Thymus (tissue), 11 donors: Measurements from ENCODE around the gene CLNK. TPM values are rescaled to one million over a fixed set of nuclear protein-coding genes. Genes with fewer than 3 reads are reported as not detected.
"Not testable (repeated sequence)": the region's sequence is repeated elsewhere in the genome, so short reads cannot be mapped to it uniquely, and the experiment has no call there.

ENCODE experiments used
- DNase-seq, 9 donors: peaks; one replicate each; pipeline ENCODE4 v3.0.0-alpha.2; 2013; ENCODE audit warnings: low spot score in 9 of 9, low read depth in 6 of 9, missing footprints in 1 of 9
- H3K27ac ChIP-seq, 2 donors: one replicate each; pipeline ENCODE4 v1.5.1; 2013; ENCODE audit warnings: control low read depth in 1 of 2, low read depth in 1 of 2, low read length in 1 of 2, mild to moderate bottlenecking in 1 of 2, moderate library complexity in 1 of 2
- H3K27me3 ChIP-seq, 2 donors: one replicate each; pipeline ENCODE4 v1.5.1; 2013; ENCODE audit warnings: low read length in 1 of 2; ENCODE audit not compliant: control insufficient read depth in 2 of 2, insufficient read depth in 1 of 2
- H3K36me3 ChIP-seq, 2 donors: one replicate each; pipeline ENCODE4 v1.5.1; 2013; ENCODE audit warnings: low read length in 1 of 2, mild to moderate bottlenecking in 1 of 2, moderate library complexity in 1 of 2; ENCODE audit not compliant: control insufficient read depth in 2 of 2, insufficient read depth in 2 of 2
- H3K4me1 ChIP-seq, 2 donors: one replicate each; pipeline ENCODE4 v1.5.1; 2013; ENCODE audit warnings: low read length in 2 of 2; ENCODE audit not compliant: control insufficient read depth in 2 of 2, insufficient read depth in 2 of 2
- H3K4me3 ChIP-seq, 2 donors: one replicate each; pipeline ENCODE4 v1.5.1; 2013; ENCODE audit warnings: low read length in 2 of 2, control low read depth in 1 of 2, mild to moderate bottlenecking in 1 of 2
- H3K9me3 ChIP-seq, 2 donors: one replicate each; pipeline ENCODE4 v1.5.1; 2013; ENCODE audit warnings: low read length in 1 of 2, mild to moderate bottlenecking in 1 of 2; ENCODE audit not compliant: control insufficient read depth in 2 of 2, insufficient read depth in 1 of 2
- WGBS: extraction: QIAGEN DNeasy Blood & Tissue Kit; methylation state at CpG from one replicate; pipeline ENCODE4 v1.1.7; 2013; 5-methylcytosine and 5-hydroxymethylcytosine counted together
- polyA plus RNA-seq: library from polyadenylated mRNA; stranded (reverse); fragments of 200-250 nt; gene quantifications from one replicate; pipeline ENCODE4 v1.2.3, GENCODE V29; 2013
- total RNA-seq: library from RNA; stranded (reverse); fragments of 120-200 nt; gene quantifications from one replicate; pipeline ENCODE4 v1.2.4, GENCODE V29; 2013
- donor health status: healthy.

The CLNK gene
- total and polyA plus RNA-seq, 2 donors, result 1.9 to 2.6 TPM

GRCh38 chr4:10619855-10620254 lies 64.7 kb downstream of the CLNK start:
- 99% methylated on average over 11 of the region's 11 CpGs for WGBS

DNA sequence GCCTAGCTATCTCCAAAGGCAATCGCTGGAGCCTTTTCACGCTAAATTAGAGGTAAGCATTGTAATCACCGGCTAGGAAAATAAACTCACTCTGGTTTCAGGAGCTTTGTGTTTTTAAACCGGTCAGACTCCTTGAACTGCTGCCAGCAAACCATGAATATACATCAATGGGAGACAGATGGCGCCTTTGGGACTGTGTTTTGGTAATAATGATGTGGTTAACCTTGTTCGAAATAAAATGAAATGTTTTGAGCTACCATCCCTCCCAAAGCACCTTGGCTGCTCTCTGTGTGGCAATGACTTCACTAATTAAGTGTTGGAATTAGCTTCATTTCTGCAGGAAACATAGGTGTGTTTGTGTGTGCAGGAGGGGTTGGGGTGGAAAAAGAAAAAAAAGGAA lies 65.3 kb downstream of the CLNK start:
- peaks cover 13 to 16% of the 10 kb centered on the region in 2 donors for H3K4me1 ChIP-seq
- no peaks in the 10 kb centered on the region for H3K9me3 ChIP-seq
- no peaks in the 10 kb centered on the region for H3K27me3 ChIP-seq
- no peak overlapping the region for H3K4me3 ChIP-seq
- H3K36me3 ChIP-seq, result no peaks in the 10 kb centered on the region
- WGBS, result 26% methylated on average over 6 of the region's 6 CpGs
- H3K27ac ChIP-seq, result no peak overlapping the region
- DNase-seq, result no peak

More at GRCh38 chr4:10619855-10620254, 64.7 kb downstream of the CLNK start:
- Histone ChIP-seq H3K9me3 (no peaks in the 10 kb centered on the region), H3K36me3 (no peaks in the 10 kb centered on the region), H3K27ac (no peak overlapping the region), H3K4me3 (no peak overlapping the region), H3K27me3 (no peaks in the 10 kb centered on the region), H3K4me1 (peaks cover 16% of the 10 kb centered on the region in 2 donors)
- no peak for DNase-seq

GRCh38 chr4:10614926-10615325 lies 69.6 kb downstream of the CLNK start:
- H3K9me3 ChIP-seq, H3K27ac ChIP-seq, H3K27me3 ChIP-seq, H3K36me3 ChIP-seq, H3K4me3 ChIP-seq, DNase-seq: not testable (repeated sequence)
- WGBS, result 97% methylated on average over 8 of the region's 8 CpGs
- peaks cover 7 to 11% of the 10 kb centered on the region in 2 donors for H3K4me1 ChIP-seq

GRCh38 chr4:10613926-10614478 lies 70.6 kb downstream of the CLNK start:
- H3K9me3 ChIP-seq, result no peaks in the 10 kb centered on the region
- H3K4me3 ChIP-seq, result no peak overlapping the region
- H3K4me1 ChIP-seq, result peaks cover 2% of the 10 kb centered on the region in 2 donors
- H3K36me3 ChIP-seq, result no peaks in the 10 kb centered on the region
- WGBS, result 91% methylated on average over 5 of the region's 5 CpGs
- H3K27me3 ChIP-seq, result no peaks in the 10 kb centered on the region
- no peak for DNase-seq
- H3K27ac ChIP-seq, result no peak overlapping the region

DNA sequence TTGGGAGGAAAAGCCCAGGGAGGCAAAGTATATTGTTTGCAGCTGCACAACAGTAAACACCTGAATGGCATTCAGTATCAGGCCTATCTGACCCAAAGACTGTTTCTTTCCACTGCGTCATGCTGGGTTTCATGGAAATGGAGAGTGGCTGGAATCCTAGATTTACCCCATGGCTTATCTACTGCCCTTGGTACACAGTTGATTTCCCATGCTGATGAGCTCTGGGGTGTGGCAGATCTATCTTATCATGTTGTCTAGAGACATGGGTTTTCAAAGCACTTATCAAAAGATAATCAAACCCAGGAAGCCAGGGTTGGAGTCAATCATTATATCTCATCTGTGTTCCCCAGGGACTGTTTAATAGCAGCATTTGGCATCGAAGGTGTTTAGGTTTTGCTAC lies 72.1 kb downstream of the CLNK start:
- DNase-seq, result no peak
- no peaks in the 10 kb centered on the region for H3K27me3 ChIP-seq
- H3K4me3 ChIP-seq, result no peak overlapping the region
- no peaks in the 10 kb centered on the region for H3K9me3 ChIP-seq
- WGBS, result over 99% methylated on average over 2 of the region's 2 CpGs
- no peaks in the 10 kb centered on the region for H3K36me3 ChIP-seq
- H3K27ac ChIP-seq, result no peak overlapping the region
- H3K4me1 ChIP-seq, result no peaks in the 10 kb centered on the region

GRCh38 chr4:10611673-10612072 lies 72.9 kb downstream of the CLNK start:
- WGBS, result 97% methylated on average over 3 of the region's 3 CpGs
- H3K9me3 ChIP-seq, result no peaks in the 10 kb centered on the region
- no peak overlapping the region for H3K27ac ChIP-seq
- no peak for DNase-seq
- H3K4me1 ChIP-seq, result no peaks in the 10 kb centered on the region
- no peaks in the 10 kb centered on the region for H3K27me3 ChIP-seq
- no peaks in the 10 kb centered on the region for H3K36me3 ChIP-seq
- no peak overlapping the region for H3K4me3 ChIP-seq

GRCh38 chr4:10608501-10609219 lies 75.9 kb downstream of the CLNK start:
- no peak overlapping the region for H3K27ac ChIP-seq
- no peaks in the 10 kb centered on the region for H3K9me3 ChIP-seq
- no peaks in the 10 kb centered on the region for H3K36me3 ChIP-seq
- 96% methylated on average over 10 of the region's 10 CpGs for WGBS
- no peak for DNase-seq
- no peak overlapping the region for H3K4me3 ChIP-seq
- H3K4me1 ChIP-seq, result no peaks in the 10 kb centered on the region
- H3K27me3 ChIP-seq, result no peaks in the 10 kb centered on the region

DNA sequence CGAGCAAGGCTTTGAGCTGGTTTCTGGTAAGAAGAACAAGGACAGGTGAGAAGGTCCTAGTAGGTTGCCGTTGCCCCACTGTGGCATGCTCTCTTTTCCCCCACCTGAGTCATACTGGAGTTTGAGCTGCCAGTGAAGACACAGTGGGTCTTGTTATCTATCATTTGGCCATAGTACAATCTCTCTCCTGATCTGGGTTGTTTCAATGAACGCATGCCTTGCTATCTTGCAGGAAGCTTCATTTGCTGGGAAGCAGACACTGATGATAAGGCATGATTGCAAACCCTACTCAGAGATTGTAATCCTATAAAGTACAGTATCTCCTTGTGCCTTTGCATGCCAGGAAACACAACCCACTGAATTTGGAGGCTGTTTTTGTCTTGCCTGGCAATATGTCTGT lies 77.4 kb downstream of the CLNK start:
- Histone ChIP-seq H3K4me1 (no peaks in the 10 kb centered on the region), H3K27me3 (no peaks in the 10 kb centered on the region), H3K36me3 (no peaks in the 10 kb centered on the region), H3K4me3 (no peak overlapping the region), H3K27ac (no peak overlapping the region), H3K9me3 (no peaks in the 10 kb centered on the region)
- WGBS, result 95% methylated on average over 3 of the region's 3 CpGs
- DNase-seq, result no peak

DNA sequence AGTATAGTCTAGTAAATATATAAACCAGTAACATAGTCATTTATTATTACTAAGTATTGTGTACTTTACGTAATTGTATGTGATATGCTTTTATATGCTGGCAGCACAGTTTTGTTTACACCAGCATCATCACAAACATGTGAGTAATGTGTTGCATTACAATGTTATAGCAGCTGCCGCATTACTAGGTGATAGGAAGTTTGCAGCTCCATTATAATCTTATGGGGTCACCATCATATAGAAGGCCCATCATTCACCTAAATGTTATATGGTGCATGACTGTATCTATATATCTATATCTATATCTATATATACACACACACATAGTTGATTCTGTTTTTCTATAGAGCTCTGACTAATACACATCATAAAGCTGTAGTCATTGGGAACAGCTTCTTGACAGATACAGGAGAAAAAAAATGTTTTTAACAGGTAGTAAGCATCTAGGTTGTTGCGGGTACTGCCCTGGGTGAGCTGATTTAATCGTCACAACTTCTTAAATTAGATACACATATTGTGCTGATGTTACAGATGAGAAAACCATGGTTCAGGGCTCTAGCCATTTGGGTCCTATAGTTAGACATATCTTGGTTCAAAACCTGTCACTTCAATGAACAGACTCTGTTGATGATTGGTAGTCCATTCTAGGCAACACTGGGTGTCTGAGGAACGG lies 77.9 kb downstream of the CLNK start:
- 79% methylated on average over 5 of the region's 5 CpGs for WGBS
- no peak for DNase-seq

More for the DNA sequence above, 77.9 kb downstream of the CLNK start:
- no peaks in the 10 kb centered on the region for H3K36me3 ChIP-seq
- H3K9me3 ChIP-seq, result no peaks in the 10 kb centered on the region
- H3K27me3 ChIP-seq, result no peaks in the 10 kb centered on the region
- no peak overlapping the region for H3K27ac ChIP-seq
- no peak overlapping the region for H3K4me3 ChIP-seq
- H3K4me1 ChIP-seq, result no peaks in the 10 kb centered on the region
